Measurements from ENCODE around the gene CHN2.

- TF ChIP-seq CTCF (conservative IDR thresholded peaks at IDR 0.05; ENCODE audit: low read depth, low read length) (no peak), EZH2 (IDR thresholded peaks at IDR 0.05; ENCODE audit: low read length, unreplicated experiment) (no peak), EZH2phosphoT487 (IDR thresholded peaks at IDR 0.05; ENCODE audit: borderline replicate concordance, low read length) (no peak)
Observed at GRCh38 chr7:29255906-29256692, 61.5 kb downstream of the CHN2 start.
